ENCODE data around the gene IGSF10.
A peak's percentile ranks its signal among the peaks of the same experiment; 100 is the strongest.
"Not testable (repeated sequence)": the region's sequence is repeated elsewhere in the genome, so short reads cannot be mapped to it uniquely, and the experiment has no call there.

Gene IGSF10, protein sequence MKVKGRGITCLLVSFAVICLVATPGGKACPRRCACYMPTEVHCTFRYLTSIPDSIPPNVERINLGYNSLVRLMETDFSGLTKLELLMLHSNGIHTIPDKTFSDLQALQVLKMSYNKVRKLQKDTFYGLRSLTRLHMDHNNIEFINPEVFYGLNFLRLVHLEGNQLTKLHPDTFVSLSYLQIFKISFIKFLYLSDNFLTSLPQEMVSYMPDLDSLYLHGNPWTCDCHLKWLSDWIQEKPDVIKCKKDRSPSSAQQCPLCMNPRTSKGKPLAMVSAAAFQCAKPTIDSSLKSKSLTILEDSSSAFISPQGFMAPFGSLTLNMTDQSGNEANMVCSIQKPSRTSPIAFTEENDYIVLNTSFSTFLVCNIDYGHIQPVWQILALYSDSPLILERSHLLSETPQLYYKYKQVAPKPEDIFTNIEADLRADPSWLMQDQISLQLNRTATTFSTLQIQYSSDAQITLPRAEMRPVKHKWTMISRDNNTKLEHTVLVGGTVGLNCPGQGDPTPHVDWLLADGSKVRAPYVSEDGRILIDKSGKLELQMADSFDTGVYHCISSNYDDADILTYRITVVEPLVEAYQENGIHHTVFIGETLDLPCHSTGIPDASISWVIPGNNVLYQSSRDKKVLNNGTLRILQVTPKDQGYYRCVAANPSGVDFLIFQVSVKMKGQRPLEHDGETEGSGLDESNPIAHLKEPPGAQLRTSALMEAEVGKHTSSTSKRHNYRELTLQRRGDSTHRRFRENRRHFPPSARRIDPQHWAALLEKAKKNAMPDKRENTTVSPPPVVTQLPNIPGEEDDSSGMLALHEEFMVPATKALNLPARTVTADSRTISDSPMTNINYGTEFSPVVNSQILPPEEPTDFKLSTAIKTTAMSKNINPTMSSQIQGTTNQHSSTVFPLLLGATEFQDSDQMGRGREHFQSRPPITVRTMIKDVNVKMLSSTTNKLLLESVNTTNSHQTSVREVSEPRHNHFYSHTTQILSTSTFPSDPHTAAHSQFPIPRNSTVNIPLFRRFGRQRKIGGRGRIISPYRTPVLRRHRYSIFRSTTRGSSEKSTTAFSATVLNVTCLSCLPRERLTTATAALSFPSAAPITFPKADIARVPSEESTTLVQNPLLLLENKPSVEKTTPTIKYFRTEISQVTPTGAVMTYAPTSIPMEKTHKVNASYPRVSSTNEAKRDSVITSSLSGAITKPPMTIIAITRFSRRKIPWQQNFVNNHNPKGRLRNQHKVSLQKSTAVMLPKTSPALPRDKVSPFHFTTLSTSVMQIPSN (N-terminal part only)

DNA sequence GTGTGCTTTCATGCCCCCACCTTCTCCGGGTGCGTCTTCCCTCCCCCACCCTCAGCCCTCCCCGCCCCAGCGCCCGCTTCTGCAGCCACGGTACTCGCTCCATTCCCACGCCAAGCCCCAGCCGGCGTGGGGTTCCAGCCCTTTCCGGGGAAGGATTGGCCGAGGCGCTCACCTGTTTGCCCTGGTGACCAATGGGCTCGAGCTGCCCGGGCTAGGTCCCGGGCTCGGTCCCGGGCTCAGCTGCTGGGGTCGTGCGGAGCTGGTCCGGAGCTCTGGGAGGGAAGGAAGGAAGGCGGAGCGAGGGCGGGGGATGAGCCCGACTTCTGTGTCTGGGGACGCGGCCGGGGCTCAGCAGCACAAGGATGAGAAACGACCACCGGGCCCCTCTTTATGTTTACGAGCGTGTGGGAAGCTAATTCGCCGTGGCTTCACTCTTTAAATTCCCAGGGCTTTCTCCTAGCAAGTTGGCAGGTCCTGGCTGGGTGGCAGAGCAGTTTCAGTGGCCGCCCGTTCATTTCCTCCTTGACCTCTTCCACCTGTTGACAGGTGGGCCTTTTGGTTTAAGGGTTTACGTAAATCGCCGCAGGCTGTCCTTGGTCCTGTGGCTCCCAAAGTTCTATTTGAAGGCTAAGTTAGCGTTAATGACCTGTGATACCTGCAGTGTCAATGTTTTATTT, at the start of gene IGSF10:
IGSF10 (minus strand) TSS at position 288 of the 677 bp plus-strand sequence. CDS start 2,352 bp downstream, outside the sequence.
- TF ChIP-seq, protein P1, sequence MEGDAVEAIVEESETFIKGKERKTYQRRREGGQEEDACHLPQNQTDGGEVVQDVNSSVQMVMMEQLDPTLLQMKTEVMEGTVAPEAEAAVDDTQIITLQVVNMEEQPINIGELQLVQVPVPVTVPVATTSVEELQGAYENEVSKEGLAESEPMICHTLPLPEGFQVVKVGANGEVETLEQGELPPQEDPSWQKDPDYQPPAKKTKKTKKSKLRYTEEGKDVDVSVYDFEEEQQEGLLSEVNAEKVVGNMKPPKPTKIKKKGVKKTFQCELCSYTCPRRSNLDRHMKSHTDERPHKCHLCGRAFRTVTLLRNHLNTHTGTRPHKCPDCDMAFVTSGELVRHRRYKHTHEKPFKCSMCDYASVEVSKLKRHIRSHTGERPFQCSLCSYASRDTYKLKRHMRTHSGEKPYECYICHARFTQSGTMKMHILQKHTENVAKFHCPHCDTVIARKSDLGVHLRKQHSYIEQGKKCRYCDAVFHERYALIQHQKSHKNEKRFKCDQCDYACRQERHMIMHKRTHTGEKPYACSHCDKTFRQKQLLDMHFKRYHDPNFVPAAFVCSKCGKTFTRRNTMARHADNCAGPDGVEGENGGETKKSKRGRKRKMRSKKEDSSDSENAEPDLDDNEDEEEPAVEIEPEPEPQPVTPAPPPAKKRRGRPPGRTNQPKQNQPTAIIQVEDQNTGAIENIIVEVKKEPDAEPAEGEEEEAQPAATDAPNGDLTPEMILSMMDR (IDR thresholded peaks at IDR 0.05; ENCODE audit: low read depth, low read length): no peak
- no peak for DNase-seq (ENCODE audit: low read depth, low spot score)
- in situ Hi-C loops (cut with HindIII; ENCODE audit: low sequenced_read_pairs): no loop called here
- peak within 1 kb of the TSS; percentile 52 for H3K4me3 ChIP-seq (ENCODE audit: low read depth, low read length)

DNA sequence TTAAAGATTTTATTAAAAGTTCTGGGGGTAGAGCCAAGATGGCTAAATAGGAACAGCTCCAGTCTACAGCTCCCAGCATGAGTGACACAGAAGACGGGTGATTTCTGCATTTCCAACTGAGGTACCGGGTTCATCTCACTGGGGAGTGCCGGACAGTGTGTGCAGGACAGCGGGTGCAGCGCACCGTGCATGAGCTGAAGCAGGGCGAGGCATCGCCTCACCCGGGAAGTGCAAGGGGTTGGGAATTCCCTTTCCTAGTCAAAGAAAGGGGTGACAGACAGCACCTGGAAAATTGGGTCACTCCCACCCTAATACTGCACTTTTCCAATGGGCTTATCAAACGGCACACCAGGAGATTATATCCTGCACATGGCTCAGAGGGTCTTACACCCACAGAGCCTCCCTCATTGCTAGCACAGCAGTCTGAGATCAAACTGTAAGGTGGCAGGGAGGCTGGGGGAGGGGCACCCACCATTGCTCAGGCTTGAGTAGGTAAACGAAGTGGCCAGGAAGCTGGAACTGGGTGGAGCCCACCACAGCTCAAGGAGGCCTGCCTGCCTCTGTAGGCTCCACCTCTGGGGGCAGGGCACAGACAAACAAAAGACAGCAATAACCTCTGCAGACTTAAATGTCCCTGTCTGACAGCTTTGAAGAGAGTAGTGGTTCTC, 48.7 kb upstream of the IGSF10 start:
- DNase-seq (ENCODE audit: low read depth, low spot score); in situ Hi-C loops (cut with HindIII; ENCODE audit: low sequenced_read_pairs); H3K4me3 ChIP-seq (ENCODE audit: low read depth, low read length): not testable (repeated sequence)

DNA sequence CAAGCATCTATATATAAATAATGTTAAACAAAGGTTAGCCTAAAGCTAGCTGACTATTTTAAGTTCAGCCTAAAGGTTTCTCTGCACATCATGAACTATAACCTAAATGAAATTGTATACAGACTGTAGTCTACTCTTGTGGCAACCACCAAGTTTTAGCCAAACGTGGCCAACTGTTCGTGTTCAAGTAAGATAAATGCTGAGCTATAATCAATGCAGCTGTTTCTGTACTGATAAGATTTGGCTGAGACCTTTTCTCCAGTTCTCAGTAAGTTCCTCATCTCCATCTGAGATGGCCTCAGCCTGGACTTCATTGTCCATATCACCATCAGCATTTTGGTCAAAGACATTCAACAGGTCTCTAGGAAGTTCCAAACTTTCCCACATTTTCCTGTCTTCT, 43.7 kb upstream of the IGSF10 start:
- in situ Hi-C loops (cut with HindIII; ENCODE audit: low sequenced_read_pairs): no loop called here
- TF ChIP-seq, protein P1 (IDR thresholded peaks at IDR 0.05; ENCODE audit: low read depth, low read length): no peak
- no peak overlapping the region for H3K4me3 ChIP-seq (ENCODE audit: low read depth, low read length)
- DNase-seq (ENCODE audit: low read depth, low spot score): no peak

DNA sequence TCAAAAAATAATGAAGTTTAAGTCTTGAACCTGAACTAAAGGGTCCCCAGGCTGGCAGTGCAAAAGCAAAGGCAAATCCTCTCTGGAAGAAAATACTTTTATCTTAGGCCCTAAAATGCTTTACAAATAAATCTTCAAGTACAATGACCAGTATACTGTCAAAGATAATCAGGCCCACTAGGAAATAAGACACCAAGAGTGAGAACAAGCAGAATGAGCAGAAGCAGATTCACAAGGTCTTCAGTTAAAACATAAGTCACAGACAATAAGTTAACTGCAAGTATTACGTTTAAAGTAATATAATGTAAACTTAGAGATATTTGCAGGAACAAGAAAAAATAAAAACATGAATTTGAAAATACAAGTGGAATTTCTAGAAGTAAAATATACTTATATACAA, 42.2 kb upstream of the IGSF10 start:
- DNase-seq (ENCODE audit: low read depth, low spot score): no peak
- TF ChIP-seq, protein P1 (IDR thresholded peaks at IDR 0.05; ENCODE audit: low read depth, low read length): no peak
- in situ Hi-C loops (cut with HindIII; ENCODE audit: low sequenced_read_pairs): no loop called here
- H3K4me3 ChIP-seq (ENCODE audit: low read depth, low read length): no peak overlapping the region

DNA sequence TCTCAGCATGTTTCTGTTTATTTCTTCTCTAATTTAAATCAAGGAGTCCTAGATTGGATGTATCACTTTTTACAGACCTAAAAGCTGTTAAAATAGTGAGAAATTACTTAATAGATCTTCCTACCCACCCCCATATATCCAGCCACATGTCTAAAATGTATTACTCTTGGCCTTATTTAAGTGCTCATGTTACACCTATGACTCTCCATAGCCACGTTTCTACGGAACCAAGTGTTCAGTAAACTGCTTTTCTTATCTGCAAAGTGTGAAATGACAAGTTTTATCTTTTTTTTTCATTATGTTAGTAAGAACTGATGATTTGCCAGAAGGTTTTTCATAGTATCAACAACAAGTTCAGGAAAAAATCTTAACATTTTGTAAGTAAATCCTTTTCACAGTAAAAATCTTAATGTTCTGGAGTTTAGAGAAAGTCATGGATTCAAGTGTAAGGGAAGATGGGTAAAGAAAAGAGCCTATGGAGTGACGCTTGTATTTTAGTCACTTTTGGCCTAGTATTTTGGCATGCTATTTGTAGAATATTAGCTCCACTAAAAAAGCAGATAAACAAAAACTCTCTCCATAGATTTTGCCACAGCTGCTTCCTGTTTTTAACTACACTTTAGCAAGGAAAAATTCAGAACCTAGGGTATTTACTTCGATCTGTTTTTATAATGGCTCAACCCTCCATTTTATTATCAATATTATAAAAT, 41.2 kb upstream of the IGSF10 start:
- TF ChIP-seq, protein P1 (IDR thresholded peaks at IDR 0.05; ENCODE audit: low read depth, low read length): no peak
- DNase-seq (ENCODE audit: low read depth, low spot score): no peak
- in situ Hi-C loops (cut with HindIII; ENCODE audit: low sequenced_read_pairs): no loop called here
- no peak overlapping the region for H3K4me3 ChIP-seq (ENCODE audit: low read depth, low read length)

Data from astrocyte of the spinal cord (primary cell).